ENCODE data around the gene OR52B6.
"Not testable (repeated sequence)": the region's sequence is repeated elsewhere in the genome, so short reads cannot be mapped to it uniquely, and the experiment has no call there.

The OR52B6 gene

GRCh38 chr11:5596607-5597201, 16.0 kb downstream of the OR52B6 start, which contains the start of gene TRIM6:
TRIM6 (plus strand) TSS chr11:5596637; CDS start chr11:5596898, 261 bp downstream.
- DNase-seq, result peak; percentile 44

GRCh38 chr11:5597953-5598352, 17.3 kb downstream of the OR52B6 start:
- no peak for DNase-seq

GRCh38 chr11:5600374-5600851, 19.7 kb downstream of the OR52B6 start:
- peak; percentile 78 for DNase-seq

GRCh38 chr11:5602791-5603190, 22.1 kb downstream of the OR52B6 start:
- DNase-seq, result not testable (repeated sequence)

- DNase-seq, result no peak
Measured at GRCh38 chr11:5603326-5603725, 22.6 kb downstream of the OR52B6 start.

GRCh38 chr11:5604896-5605295, 24.2 kb downstream of the OR52B6 start:
- no peak for DNase-seq

GRCh38 chr11:5605849-5606248, 25.2 kb downstream of the OR52B6 start:
- no peak for DNase-seq

GRCh38 chr11:5608808-5609207, 28.1 kb downstream of the OR52B6 start:
- DNase-seq, result no peak

- no peak for DNase-seq
Measured at GRCh38 chr11:5610446-5610845, 29.8 kb downstream of the OR52B6 start.

GRCh38 chr11:5611627-5612026, 30.9 kb downstream of the OR52B6 start:
- DNase-seq, result no peak

GRCh38 chr11:5618807-5619206, 38.1 kb downstream of the OR52B6 start:
- no peak for DNase-seq

GRCh38 chr11:5620651-5621521, 40.2 kb downstream of the OR52B6 start:
- no peak for DNase-seq

GRCh38 chr11:5621580-5621979, 40.9 kb downstream of the OR52B6 start:
- DNase-seq, result no peak

- DNase-seq, result no peak
Measured at GRCh38 chr11:5622802-5623201, 42.1 kb downstream of the OR52B6 start.

- DNase-seq, result peak; percentile 96
Measured at GRCh38 chr11:5624489-5625279, 44.0 kb downstream of the OR52B6 start, which contains the start of gene TRIM34. TRIM34 (plus strand) TSS chr11:5625001; CDS start chr11:5632332, 7,331 bp downstream.

- DNase-seq, result peak; percentile 28
Measured at GRCh38 chr11:5625281-5625680, 44.6 kb downstream of the OR52B6 start.

- DNase-seq, result peak; percentile 88
Measured at GRCh38 chr11:5626196-5626595, 45.5 kb downstream of the OR52B6 start.

GRCh38 chr11:5631417-5631816, 50.7 kb downstream of the OR52B6 start:
- peak; percentile 82 for DNase-seq
